HK-2 (cell line): ENCODE results near the gene FBLN7.

Experiments
- DNase-seq: peaks from one replicate; pipeline ENCODE4 v3.0.0-alpha.2; 2018; ENCODE audit not compliant: unreplicated experiment

FBLN7 gene

GRCh38 chr2:112140899-112141625 lies 2.9 kb downstream of the FBLN7 start:
- no peak for DNase-seq

DNA sequence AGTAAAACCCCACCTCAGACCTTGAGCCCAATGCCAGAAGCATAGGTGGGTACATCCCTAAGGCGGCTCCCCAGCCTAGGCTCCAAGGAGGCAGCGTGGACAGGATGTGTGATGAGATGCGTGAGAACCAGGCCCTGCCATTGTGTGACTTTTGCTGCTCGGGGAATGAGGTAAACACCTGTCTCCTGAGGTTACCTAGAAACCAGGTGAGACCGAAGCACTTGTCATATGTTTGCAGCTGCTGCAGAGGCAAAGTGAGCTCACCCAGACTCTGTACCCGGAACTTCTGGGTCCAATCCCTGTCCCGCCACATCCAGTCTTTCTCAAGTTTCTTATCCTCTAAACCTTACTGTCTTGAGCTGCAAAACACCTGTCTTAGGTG lies 3.4 kb downstream of the FBLN7 start:
- no peak for DNase-seq

- no peak for DNase-seq
These were observed 4.4 kb downstream of the FBLN7 start for GRCh38 chr2:112142525-112143078.

DNA sequence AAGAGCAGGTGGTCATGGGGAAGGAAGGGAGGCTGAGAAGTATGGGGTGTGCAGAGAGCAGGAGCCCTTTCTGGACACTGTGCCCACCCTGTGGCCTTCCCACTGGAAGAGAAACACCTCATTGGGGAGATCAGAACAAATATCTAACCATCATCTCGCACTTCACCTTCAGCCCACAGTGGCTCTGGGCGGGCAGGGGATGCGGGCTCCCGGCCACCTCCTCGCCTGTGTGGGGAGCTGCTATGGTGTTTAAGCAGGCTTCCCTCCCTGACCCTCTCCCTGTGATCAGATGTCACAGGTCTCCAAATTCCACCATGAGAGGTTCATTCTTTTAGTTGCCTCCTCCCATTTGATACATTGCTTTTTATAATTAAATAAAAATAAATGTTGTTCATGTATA lies 5.0 kb downstream of the FBLN7 start:
- DNase-seq, result no peak

DNA sequence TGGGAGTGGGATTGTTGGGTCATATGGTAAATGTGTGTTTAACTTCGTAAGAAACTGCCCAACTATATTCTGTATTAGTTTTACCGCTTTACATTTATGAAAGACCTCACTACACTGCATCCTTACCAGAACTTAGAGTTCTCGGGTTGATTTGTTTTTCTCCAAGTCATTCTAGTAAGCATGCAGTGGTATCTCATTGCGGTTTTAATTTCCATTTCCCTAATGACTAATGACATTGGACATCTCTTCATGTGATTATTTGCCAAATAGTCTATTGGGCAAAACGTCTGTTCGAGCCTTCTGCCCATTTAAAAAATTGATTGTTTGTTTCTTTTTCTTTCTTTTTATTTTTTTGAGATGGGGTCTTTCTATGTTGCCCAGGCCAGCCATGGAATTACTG lies 6.8 kb downstream of the FBLN7 start:
- DNase-seq, result no peak

GRCh38 chr2:112147382-112148168 lies 9.4 kb downstream of the FBLN7 start:
- DNase-seq, result no peak

DNA sequence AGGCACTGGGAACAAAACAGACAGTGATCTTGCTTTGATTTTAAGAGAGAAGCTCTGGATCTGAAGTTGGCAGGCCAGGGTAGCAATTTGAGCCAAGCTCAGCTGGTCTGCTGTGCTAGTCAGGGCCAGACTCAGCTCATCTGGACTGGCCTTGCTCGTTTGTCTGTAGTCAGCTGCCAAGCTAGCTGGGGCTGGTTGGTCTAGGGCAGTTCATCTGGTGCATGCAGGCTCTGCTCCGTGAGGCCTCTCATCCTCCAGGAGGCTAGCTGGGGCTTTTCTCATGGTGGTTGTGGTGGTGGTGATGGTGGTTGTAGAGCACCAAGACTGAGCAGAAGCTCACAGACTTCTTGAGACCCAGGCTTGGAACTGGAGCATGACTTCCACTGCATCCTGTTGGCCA lies 10.3 kb downstream of the FBLN7 start:
- no peak for DNase-seq

DNA sequence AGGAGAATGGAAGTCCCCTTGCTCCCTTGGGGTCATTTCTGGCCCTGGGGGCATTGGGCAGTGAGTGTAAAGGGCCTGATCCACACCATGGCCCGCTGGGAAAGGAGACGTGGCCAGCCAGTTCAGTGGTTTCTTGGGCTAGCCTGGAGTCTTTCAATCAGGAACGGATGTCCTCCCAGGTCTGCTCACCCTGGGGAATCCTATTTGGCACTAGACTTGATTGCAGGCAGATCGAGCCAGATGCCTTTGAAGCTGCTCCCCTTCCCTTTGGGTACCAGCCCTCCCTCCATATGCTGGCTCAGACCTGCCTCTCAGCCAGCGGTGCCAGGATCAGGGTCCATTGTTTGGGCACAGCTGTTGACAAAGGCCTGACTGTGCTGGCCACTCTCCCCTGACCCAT lies 11.0 kb downstream of the FBLN7 start:
- no peak for DNase-seq

GRCh38 chr2:112149866-112150435 lies 11.8 kb downstream of the FBLN7 start:
- DNase-seq, result no peak

DNA sequence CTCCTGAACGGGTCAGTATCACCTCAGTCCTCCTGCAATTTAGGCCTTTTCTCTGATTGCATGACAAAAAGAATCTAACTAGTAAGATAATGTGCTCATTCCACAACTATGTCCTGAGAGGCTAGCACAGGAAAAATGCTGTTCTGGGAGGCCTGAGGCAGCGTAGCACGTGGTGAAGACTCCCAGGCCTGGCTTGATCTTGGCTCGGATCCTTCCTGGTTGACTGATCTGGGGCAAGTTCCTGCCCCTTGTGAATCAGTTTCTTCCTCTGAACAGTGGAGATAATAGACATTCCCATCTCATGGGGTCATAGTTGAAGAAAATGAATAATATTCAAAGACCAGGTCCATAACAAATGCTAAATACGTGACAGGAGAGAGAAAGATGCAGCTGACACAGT lies 12.3 kb downstream of the FBLN7 start:
- DNase-seq, result peak; percentile 74

- no peak for DNase-seq
These were observed 12.7 kb downstream of the FBLN7 start for GRCh38 chr2:112150851-112151250.

GRCh38 chr2:112151271-112151670 lies 13.1 kb downstream of the FBLN7 start:
- DNase-seq, result no peak

DNA sequence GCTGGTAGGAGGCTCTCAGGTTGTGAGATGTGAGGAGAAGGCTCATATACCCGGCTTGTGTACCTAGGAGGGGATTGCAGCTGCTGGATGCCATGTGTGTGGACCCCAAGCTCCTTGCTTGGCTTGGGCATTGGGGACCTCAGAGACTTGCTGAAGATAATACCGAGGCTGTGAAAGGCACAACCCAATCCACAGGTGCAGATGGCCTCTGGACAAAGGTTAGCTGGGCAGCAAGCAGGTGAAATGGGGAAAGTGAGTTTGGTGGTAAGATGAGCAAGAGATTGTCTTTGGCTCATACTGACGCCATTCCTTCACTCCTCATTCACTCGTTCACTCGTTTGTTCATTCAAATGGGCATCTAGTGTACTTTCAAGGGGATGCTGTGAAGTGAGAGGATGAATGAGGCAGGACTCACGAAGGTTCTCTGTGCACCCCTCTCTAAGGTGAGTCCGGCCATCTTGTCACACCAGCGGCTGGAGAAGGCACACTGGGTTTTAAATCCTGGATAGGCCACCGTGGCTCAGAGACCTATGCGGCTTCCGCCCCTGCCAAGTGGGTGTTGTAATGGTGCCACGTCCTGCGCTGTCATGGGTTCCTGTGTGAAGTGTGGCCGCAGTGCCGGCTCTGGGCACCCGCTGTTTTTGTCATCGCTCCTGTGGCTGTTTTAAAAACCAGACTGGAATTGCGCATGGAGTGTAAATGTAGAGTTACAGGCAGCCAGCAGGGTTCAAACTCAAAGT lies 13.7 kb downstream of the FBLN7 start:
- DNase-seq, result no peak

DNA sequence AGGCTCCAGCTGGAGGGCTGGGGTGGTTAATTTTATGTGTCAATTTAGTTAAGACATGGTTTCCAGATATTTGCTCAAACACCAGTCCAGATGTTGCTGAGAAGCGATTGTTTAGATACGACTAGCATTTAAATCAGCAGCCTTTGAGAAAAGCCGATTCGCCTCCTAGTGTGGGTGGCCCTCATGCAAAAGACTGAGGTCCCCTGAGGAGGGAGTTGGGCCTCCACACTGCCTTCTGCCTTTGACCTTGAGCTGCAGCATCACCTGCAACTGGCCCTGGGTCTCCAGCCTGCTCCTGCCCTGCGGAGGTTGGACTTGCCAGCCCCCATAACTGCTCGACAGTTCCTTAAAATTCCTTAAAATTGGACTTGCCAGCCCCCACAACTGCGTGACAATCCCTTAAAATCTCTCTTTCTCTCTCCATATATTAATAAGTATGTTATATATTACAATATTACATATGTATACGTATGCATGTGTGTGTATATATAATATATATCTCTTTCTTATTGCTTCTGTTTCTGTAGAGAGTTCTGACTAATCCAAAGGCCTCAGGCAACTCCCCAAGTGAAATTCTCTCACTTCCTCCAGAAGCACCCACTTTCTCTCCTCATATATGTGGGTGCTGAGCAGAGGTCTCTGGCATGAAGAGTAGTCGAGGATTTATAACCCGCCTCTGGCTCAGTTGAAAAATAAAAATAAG lies 14.4 kb downstream of the FBLN7 start:
- no peak for DNase-seq

DNA sequence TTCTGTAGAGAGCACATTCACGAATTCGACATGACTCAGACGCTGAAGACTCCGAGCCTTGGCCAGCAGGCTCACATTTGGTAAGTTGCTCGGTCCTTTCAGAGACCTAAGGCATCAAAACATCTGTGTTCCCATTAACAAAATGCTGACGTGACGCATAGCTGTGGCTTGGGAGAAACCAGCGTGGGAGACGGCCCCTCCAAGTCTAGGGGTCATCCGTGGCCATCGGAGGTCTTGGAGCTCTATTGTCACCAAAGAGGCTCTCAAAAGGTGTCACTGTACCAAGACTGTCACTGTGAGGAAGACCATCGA lies 14.9 kb downstream of the FBLN7 start:
- DNase-seq, result no peak

DNA sequence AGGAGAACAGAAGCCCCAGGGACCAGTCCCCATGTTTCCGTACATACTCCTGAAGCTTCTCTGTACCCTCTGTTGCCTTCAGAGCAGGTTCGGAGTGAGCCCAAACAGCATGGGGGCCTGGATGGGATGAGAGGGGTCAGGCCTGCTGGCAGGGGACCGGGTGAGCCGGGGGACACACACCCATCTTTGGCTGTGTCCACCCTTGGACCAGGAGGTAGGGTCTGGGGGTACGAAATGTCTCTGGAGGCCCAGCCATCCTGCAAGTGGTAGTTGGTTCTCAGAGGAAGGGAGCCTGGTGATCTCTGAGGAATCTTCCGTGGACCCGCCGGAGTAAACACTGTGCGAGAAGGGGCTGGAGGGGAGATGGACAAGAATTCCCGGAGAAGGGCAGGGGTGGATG lies 15.3 kb downstream of the FBLN7 start:
- DNase-seq, result no peak

- no peak for DNase-seq
These were observed 16.3 kb downstream of the FBLN7 start for GRCh38 chr2:112154246-112155117.

- DNase-seq, result no peak
These were observed 17.4 kb downstream of the FBLN7 start for GRCh38 chr2:112155331-112156151.

- DNase-seq, result peak; percentile 63
These were observed 18.2 kb downstream of the FBLN7 start for GRCh38 chr2:112156152-112156986.
